ENCODE measurements around the gene MME. TPM values are rescaled to one million over a fixed set of nuclear protein-coding genes. Genes with fewer than 3 reads are reported as not detected.

MME gene
- total RNA-seq, 1 donor, result 479 TPM

DNA sequence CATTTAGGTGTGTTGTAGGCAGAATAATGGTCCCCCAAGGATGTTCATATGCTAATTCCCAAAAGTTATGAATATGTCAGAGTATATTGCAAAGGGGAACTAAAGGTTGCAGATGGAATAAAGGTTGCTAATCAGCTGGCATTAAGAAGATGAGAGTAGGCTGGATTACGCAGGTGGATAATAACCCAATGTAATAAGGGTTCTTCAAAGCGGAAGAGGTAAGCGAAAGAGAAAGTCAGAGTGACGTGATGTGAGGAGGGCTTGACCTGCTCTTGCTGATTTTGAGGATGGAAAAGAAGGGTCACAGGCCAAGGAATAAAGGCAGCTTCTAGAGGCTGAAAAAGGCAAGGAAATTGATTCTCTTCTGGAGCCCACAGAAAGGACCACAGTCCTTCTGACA is 109.4 kb downstream of the MME start:
- H3K4me3 ChIP-seq (ENCODE audit: low read depth, low read length), result no peak overlapping the region

DNA sequence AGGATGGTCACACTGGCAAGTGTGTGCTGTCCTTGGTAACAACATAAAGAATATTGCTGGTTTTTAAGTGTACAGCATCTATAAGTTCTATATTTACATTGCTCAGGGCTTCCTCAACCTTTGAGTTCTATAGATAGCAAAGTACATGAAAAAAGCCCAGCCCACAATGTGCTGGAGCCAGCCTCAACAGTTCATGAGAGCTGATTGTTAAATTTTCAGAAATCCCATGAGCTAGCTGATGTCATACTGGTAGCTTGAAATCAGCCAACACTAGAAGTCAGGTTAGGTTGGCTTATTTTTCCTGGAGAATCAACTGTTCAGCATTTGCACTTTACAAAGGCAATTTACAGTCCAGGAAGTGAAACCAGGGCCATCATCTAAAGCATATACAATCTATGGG is 110.6 kb downstream of the MME start:
- no peak for DNase-seq (ENCODE audit: low read depth)
- TF ChIP-seq, protein P1, sequence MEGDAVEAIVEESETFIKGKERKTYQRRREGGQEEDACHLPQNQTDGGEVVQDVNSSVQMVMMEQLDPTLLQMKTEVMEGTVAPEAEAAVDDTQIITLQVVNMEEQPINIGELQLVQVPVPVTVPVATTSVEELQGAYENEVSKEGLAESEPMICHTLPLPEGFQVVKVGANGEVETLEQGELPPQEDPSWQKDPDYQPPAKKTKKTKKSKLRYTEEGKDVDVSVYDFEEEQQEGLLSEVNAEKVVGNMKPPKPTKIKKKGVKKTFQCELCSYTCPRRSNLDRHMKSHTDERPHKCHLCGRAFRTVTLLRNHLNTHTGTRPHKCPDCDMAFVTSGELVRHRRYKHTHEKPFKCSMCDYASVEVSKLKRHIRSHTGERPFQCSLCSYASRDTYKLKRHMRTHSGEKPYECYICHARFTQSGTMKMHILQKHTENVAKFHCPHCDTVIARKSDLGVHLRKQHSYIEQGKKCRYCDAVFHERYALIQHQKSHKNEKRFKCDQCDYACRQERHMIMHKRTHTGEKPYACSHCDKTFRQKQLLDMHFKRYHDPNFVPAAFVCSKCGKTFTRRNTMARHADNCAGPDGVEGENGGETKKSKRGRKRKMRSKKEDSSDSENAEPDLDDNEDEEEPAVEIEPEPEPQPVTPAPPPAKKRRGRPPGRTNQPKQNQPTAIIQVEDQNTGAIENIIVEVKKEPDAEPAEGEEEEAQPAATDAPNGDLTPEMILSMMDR (IDR thresholded peaks at IDR 0.05; ENCODE audit: insufficient read depth, low read depth, low read length), result no peak
- no peak overlapping the region for H3K4me3 ChIP-seq (ENCODE audit: low read depth, low read length)

More for the DNA sequence above, 109.4 kb downstream of the MME start:
- TF ChIP-seq, protein P1 (IDR thresholded peaks at IDR 0.05; ENCODE audit: insufficient read depth, low read depth, low read length), result no peak
- DNase-seq (ENCODE audit: low read depth), result no peak

DNA sequence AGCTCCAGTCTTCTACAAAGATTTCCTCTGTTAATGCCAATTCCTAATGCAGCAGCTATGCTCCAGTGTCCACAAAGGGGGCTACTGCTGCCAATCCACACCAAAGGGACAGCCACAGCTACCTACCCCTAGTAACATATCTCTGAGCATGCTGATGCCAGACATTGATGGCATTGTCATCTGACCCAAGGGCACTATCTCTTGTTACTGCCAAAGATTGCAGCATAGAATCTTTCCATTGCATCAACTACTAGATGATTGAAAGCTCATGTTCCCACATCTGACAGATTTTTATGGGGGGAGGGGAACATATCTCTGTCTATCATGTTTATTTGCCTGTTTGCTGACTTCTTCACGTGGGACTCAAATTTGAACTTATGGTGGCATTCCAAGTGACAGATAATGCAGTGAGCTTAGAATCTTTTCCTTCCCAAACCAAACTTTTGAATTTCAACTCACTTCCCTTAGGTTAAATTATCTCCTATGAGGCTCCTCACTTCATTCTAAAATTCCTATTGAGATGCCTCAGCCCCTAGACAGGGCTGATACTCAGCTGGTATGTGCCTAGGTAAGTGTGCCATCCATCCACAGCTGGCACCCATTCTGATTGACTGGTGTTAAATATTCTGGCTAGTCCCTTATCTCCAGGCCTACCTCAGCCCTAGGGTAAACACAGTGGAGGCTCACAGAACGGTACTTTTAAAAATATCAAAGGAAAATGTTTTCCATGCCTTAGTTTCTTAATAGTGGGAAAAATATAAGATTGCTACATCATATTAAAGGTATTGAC is 113.0 kb downstream of the MME start:
- no peak for DNase-seq (ENCODE audit: low read depth)
- TF ChIP-seq, protein P1 (IDR thresholded peaks at IDR 0.05; ENCODE audit: insufficient read depth, low read depth, low read length), result no peak
- no peak overlapping the region for H3K4me3 ChIP-seq (ENCODE audit: low read depth, low read length)

DNA sequence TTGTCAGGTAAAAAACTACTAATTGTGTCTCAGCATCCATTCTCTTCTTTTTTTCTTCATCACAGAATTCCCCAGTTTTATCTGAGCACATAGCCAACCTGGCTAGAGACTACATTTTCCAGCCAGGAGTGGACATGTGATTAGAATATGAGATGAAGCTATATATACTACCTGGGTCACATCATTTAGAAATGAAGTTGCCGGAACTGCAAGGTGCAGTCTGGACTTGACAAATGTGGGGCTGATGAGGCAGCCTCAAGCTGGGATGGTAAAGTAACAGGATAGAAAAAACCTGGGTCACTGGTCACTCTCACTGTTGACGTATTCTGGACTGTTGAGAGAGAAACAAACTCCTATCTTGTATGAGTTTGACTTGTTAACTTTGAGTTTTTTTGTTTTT is 113.7 kb downstream of the MME start:
- no peak overlapping the region for H3K4me3 ChIP-seq (ENCODE audit: low read depth, low read length)
- TF ChIP-seq, protein P1 (IDR thresholded peaks at IDR 0.05; ENCODE audit: insufficient read depth, low read depth, low read length), result no peak
- DNase-seq (ENCODE audit: low read depth), result no peak

DNA sequence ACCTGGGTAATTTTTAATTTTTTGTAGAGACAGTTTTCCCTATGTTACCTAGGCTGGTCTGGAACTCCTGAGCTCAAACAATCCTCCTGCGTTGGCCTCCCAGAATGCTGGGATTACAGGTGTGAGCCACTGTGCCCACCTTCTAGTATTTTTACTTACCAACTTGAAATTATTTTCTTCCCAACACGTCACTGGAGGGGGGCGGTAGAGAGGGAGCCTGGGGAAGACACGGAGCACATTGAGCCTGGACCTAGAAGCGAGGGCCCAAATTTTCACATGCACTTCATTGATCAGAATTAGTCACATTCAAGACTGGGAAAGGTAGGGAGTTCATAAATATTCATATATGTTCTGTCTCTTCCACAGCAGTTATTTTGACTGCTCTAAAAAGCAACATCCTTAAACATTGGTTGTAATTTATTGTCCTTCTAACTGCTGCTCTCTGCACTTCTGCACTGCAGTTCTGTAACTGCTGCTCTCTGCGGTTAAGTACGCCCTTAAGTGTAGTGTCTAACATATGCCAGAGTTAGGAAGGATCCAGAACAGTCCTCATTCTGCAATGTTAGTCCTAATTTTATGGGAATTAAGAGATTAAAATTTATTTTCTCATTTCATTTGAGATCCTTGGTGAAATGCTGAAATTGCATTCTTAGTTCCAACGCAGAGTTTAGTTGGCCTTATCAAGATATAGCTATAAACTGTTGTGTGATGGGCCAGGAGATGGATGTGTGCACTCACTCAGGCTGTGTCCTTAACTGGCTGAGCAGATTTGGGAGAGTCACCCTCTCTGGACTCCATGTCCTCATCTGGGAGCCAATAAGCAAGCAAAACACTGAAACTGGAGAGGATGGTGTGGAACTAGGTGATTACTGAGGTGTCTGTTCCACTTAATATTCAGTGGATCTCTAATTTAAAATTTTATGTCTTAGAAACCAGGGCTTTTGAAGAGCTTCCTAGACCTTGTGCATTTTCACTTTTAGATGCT is 115.1 kb downstream of the MME start:
- no peak overlapping the region for H3K4me3 ChIP-seq (ENCODE audit: low read depth, low read length)
- DNase-seq (ENCODE audit: low read depth), result peak; percentile 29
- TF ChIP-seq, protein P1 (IDR thresholded peaks at IDR 0.05; ENCODE audit: insufficient read depth, low read depth, low read length), result no peak

DNA sequence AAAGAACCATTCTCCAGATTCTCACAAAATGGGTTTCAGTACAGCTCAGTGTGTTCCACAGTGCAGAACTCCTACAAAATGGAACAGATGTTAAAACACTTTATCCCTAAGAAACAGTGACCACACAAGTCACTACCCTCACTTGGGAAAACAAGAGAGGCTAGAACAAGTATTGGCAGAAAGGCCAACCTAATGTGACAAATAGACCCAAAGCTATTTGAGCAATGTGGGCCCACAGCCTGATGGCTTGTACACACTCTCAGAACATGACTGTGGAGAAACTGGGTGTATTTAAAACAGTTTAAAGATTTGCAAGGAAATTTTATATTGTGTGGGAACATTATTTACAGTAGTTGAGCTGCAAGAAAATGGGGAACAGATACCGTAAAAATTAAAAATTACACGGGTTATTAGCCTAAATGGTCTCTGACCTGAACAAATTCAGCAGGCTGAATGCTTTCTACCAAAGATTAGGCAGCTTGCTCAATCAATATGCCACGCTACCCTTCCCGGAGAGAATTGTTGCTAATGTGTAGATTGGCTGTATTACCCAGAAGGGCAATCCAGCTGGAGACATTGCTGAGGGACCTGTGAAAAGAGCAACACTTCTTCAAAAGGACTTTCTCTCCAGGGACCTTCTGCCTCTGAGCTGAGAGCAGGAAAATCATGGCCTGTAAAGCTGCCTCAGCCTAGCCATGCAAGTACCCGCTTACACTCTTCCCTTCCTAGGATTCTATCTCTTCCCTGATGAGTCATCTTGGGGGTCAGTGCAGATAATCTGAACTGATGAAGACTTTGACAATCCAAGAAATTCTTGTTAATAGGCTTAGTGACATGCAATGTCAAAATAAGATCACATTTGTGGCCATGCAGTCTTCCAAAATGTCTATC is 116.3 kb downstream of the MME start:
- DNase-seq (ENCODE audit: low read depth), result peak; percentile 61
- TF ChIP-seq, protein P1 (IDR thresholded peaks at IDR 0.05; ENCODE audit: insufficient read depth, low read depth, low read length), result no peak
- no peak overlapping the region for H3K4me3 ChIP-seq (ENCODE audit: low read depth, low read length)
